GM19468 (cell line): ENCODE measurements around the gene CAMK1D.

Source experiments
- ATAC-seq: cut with Tn5 transposase; IDR thresholded peaks from one replicate; pipeline ENCODE4 v1.9.1; 2021; ENCODE audit warnings: mild to moderate bottlenecking, moderate library complexity, moderate number of reproducible peaks; ENCODE audit not compliant: unreplicated experiment; ENCODE audit errors: extremely low read depth

CAMK1D gene

DNA sequence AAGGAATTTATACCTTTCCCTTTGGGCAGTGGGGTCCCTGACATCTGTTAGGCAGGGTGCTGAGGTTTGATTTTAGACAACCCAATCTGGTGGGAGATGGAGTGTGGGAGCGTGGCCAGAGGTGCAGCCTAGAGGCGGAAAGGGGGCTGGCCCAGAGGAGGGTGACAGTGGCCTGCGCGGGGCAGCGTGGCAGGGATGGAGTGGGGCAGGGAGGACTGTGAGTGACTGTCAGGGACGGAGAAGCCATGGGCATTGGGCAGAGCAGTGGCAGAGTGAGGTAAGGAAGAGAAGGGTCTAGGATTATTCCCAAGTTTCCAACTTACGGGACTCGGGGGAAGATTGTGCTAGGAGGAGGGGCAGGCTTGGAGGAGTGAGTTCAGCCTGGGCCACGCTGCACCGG lies 470.3 kb downstream of the CAMK1D start:
- ATAC-seq, result no peak

DNA sequence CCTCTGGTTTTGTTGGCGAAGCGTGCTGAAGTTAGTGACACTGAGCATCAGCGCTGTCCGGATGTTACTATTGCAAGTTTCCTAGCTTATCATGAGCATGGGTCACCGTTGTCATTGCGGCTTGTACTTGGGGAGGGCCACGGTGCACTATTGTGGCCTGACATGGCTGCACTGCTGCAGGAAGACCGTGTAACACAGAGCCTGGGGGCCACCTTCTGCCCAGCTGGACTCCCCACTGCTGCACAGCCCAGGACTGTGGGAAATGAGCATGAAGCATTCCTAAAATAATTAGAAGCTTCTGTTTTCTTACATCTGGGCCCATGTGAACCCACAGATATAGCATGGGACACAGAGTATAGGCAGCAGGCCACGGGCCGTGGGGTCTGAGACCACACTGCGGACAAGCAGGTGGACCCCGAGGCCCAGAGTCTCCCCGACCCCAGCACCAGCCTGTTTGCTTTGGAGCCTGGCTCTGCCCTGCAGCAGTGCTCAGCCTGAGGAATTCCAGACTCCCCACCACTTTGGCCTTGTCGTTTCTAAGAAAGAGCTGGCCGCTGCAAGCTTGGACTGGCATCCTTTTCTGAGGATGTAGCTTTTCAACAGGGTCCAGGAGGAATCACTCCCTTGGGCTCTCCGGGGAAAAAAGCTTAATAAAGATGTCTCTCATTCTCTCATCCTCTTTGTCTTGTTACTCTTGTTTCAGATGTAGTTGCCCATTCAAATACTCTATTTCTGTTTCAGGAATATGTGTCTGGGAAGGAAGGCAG lies 473.0 kb downstream of the CAMK1D start:
- no peak for ATAC-seq

DNA sequence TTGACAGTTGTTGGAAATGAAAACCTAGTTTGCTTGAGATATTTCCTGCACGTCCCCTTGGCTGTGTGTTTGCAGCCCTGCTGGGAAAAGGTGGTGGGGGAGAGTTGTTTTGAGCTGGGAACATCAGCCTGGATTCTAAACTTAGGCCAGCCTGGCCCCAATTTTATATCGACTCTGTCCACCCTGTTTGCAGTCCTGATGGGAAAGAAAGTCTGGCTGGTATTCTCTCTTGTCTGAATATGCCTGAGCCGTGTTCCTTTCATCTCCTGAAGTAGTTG lies 473.5 kb downstream of the CAMK1D start:
- ATAC-seq, result no peak

DNA sequence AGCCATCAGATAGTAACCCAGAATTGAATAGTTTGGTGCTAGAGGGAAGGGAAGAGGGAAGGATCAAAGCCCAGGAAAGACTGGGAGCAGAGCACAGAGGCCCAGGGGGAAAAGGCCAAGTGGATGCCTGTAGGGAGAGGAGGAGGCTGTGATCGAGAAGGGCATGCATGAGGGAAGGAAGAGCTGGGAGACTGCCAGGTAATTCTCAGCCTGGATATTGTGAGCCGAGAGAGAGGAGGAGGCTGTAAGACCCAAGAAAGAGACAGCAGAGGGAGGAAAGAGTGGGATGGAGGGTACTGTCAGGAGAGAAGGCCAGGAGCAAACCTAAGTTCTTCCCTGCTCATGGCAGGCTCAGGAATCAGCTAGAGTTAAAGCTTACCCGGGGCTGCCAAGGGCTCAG lies 474.0 kb downstream of the CAMK1D start:
- no peak for ATAC-seq

DNA sequence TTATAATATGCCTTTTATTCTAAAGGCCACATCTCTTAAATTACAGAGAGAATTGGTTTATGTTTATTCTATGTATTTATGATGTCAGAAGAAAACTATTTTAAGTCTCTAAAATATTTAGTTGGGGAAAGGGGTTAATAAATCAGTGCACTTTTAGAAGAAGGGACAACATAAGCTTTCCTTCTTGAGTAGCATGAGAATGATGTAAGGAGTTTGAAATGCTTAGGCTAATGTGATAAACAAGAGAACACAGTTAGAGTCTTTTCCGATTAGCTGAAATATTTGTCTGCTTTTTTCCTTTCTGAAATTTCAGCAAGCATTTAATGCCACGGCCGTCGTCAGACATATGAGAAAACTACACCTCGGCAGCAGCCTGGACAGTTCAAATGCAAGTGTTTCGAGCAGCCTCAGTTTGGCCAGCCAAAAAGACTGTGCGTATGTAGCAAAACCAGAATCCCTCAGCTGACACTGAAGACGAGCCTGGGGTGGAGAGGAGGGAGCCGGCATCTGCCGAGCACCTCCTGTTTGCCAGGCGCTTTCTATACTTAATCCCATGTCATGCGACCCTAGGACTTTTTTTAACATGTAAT lies 476.0 kb downstream of the CAMK1D start:
- no peak for ATAC-seq

- no peak for ATAC-seq
Measured at GRCh38 chr10:12826800-12827372, 477.5 kb downstream of the CAMK1D start.

DNA sequence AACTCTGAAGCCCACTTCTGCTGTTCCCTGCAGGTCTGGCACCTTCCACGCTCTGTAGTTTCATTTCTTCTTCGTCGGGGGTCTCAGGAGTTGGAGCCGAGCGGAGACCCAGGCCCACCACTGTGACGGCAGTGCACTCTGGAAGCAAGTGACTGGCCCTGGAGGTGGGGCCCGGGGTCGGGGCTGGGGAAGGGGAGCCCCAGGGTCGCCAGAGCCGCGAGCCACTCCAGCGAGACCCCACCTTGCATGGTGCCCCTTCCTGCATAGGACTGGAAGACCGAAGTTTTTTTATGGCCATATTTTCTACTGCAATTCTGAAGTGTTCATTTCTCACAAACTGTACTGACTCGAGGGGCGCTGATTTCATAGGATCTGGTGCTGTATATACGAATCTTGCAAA lies 479.4 kb downstream of the CAMK1D start:
- no peak for ATAC-seq

DNA sequence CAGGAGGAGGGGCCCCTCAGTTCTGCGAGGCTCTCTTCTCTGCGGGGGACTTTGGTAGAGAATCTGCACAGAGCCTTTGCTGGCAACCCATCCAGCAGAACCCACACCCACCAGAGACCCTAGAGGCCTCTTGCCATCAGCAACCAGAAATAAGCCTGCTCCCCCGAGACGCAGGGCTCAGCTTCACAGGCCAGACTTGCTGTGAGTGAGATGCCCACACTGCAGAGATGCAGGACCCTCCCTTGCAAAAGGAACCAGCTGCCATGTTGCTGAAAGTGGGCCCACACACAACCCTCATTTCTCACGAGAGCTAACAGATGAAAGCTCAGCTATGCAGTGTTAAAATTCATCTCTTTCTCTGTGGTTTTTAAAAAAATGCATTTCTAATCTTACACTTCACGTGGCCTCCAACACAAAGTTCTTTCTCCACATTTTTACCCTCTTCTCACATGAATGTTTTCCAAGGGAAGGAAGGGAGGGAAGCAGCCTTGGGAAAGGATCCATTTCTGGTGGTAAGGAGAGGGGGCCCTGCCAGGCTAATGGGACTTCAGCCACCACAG lies 480.6 kb downstream of the CAMK1D start:
- ATAC-seq, result no peak

GRCh38 chr10:12832096-12832495 lies 482.7 kb downstream of the CAMK1D start:
- no peak for ATAC-seq

DNA sequence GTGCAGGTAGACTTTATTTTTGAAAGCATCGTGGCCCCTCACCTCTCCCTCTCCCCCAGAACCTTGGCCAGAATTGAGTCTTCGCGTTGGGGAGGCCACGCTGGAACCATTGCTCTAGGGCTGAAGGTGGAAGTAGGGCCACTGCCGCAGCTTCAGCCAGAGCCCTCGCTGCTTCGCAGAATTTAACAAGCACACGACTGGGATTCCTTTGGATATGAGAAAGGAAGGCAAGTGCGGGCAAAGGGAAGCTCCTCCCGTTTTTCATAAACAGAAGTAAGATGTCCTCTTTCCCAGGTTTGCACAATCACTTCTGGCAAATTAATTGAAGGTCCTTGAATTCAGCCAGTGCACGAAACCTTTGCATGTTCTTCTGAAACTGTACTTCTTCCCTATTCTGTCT lies 484.1 kb downstream of the CAMK1D start:
- ATAC-seq, result no peak

DNA sequence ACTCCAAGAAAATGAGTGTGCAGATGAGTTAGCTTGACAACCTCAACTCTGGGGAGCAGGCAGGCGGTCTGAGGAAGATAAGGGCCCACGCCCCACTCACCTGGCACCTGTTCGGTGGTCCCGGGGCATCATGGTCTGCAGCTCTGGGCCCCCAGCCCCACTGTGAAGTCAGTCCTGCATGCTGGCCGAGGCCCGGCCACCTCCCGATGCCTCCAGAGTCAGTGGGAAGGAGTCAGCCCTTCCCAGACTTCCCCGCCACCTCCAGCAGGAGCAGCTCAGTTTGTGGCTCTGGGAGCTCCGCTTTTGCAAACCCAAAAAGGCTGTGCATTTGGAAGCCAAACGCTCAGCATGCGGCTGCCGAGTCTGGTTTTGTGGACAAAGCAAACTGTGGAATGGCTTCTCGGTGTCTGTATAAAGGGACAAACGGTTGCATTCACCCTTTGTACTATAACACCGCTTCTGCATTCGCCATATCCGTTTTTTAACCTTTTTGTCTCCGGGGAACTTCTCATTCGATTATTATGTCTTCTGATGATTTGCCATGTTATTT lies 484.8 kb downstream of the CAMK1D start:
- ATAC-seq, result no peak

- no peak for ATAC-seq
Measured at GRCh38 chr10:12834721-12835120, 485.4 kb downstream of the CAMK1D start.

GRCh38 chr10:12835709-12836108 lies 486.4 kb downstream of the CAMK1D start:
- no peak for ATAC-seq

GRCh38 chr10:12838366-12838765 lies 489.0 kb downstream of the CAMK1D start:
- ATAC-seq, result no peak

GRCh38 chr10:12838995-12839927 lies 489.9 kb downstream of the CAMK1D start:
- ATAC-seq, result no peak

- no peak for ATAC-seq
Measured at GRCh38 chr10:12839941-12840611, 490.7 kb downstream of the CAMK1D start.

GRCh38 chr10:12841426-12841825 lies 492.1 kb downstream of the CAMK1D start:
- ATAC-seq, result no peak

DNA sequence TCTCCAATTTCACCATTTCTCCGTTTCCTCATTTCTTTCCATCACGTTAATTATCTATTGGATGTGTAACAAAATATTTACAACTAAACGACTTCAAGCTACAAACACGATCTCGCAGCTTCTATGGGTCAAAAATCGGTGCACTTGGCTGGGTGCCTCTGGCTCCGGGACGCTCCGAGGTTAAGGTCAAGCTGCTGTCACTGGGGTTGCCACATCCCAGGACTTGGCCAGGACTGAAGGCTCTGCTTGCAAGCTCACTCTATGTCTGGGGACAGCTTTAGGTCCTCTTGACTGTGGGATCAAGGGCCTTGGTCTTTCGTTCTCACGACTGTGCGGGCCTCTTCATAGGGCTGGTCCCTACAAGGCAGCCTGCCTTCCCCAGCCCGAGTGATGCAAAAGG lies 492.5 kb downstream of the CAMK1D start:
- ATAC-seq, result no peak

DNA sequence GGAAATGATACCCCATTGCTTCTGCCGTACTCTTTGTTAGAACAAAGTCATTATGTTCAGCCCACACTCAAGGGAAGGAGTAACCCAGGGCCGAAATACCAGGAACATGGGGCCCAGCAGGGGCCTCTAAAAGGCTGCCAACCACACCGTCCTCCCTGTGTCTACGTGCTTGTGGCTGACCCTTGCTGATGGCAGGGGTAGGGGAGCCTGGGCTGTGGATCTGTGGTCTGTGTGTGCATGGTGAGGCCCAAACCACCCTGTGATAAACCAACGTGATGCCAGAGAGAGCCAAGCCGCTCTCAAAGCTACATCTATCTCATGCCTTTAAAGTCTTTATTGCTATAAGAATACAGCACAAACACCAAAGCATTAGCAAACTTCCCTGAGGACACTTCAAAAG lies 493.0 kb downstream of the CAMK1D start:
- no peak for ATAC-seq
